ENCODE results near the gene RAB3IL1. TPM values are rescaled to one million over a fixed set of nuclear protein-coding genes. Genes with fewer than 3 reads are reported as not detected.
"Not testable (repeated sequence)": the region's sequence is repeated elsewhere in the genome, so short reads cannot be mapped to it uniquely, and the experiment has no call there.

Gene RAB3IL1, protein sequence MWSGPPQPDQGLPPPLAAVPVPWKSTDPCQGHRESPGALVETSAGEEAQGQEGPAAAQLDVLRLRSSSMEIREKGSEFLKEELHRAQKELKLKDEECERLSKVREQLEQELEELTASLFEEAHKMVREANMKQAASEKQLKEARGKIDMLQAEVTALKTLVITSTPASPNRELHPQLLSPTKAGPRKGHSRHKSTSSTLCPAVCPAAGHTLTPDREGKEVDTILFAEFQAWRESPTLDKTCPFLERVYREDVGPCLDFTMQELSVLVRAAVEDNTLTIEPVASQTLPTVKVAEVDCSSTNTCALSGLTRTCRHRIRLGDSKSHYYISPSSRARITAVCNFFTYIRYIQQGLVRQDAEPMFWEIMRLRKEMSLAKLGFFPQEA
- 15.6 TPM for polyA plus RNA-seq (2013, experiment 1 of 2; ENCODE audit: insufficient read length)
- 14.1 TPM for polyA plus RNA-seq (2013, experiment 2 of 2; ENCODE audit: insufficient read length)

DNA sequence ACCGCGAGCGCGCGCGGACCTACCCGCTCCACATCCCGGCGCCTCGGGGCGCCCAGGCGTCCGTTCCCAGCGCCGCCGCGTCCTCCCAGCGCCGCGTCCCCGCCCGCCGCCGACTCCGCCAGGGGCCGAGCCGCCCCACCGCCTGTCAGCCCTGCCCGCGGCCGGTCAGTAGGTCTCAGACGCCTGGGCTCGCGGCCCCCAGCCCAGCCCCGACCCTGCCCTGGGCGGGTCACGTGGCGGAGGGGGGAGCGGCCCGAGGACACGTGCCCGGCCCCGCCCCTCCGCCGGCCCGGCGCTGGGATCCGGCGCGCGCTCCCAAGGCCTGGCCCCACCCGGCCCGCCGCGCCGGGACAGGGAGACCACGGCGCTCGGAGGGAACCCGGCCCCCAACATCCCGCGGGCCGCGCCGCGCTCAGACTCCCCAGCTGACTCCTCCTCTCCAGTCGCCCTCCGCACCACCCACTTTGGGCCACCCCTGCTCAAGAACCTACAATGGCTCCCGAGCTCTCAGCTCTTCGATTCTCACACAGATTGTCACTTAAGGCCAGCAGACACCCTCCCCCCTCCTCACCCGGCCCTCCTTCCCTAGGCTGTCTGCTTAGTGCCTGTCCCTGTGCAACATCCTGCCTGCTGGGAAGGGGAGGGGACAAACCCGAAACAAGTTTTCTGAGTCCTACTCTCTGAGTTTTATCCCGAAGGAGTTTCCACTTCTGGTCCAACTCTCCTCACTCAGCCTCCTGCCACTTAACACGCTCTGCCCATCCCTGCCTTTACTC lies at the start of gene RAB3IL1:
TSS of gene RAB3IL1 (minus strand) at position 233 of the 776 bp plus-strand sequence. CDS start at position 34, 199 bp downstream.
- DNase-seq = peak; percentile 61

DNA sequence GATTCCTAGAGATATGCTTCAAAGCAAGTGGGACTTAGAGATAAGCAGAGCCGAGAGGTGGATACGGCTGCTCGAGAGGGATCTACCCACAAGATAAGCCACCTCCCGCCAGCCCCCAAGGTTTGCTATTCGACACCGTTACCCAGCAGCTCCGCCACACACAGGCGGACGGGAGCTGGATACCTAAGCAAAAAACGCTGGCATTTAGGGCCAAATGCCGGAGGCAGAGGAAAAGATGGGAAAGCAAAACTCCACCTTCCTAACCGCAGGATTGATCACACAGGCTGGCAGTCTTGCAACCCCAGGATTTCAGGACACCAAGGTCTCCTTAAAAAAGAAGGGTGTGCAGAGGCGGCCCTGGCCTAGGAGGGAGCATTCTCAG lies 49.4 kb upstream of the RAB3IL1 start:
- DNase-seq = no peak

DNA sequence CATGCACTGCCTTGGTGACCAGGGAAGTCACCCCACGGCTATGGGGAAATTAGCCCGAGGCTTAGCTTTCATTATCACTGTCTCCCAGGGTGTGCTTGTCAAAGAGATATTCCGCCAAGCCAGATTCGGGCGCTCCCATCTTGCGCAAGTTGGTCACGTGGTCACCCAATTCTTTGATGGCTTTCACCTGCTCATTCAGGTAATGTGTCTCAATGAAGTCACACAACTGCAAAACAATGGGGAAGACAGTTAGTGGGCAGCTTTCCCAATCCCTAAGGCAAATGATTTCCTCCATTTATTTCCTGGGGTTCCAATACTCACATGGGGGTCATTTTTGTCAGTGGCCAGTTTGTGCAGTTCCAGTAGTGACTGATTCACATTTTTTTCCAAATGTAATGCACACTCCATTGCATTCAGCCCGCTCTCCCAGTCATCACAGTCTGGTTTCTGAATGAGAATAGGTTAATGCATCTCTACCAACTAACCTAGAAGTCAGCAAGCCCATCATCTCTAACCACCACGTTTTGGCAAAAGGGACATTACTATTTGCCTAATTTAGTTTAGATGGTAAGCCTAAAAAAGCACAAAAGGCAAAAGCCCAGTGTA lies 47.4 kb upstream of the RAB3IL1 start:
- not testable (repeated sequence) for DNase-seq

DNA sequence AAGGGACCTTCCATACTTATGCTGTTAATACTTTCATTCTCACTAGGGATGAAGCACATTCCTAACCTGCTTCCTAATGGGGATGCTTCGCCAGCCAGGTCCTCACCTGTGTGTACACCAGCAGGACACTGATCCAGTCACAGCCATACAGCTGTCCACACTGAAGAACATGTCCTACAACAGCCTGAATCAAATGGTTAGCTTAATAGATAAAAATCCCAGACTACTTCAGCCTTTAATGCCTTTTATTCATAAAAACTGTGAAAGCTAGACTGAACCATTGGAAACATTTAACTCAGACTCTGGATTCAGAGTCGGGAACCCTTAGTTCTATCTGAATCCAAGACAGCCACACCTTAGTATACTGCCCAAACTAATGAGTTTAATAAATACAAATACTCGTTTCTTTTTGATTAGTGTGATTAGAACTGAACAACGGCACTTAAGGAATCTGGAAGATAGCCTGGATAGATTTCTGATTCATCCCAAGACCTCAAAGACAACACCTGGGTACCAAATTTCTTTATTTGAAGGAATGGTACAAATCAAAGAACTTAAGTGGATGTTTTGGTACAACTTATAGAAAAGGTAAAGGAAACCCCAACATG lies 46.8 kb upstream of the RAB3IL1 start:
- no peak for DNase-seq

DNA sequence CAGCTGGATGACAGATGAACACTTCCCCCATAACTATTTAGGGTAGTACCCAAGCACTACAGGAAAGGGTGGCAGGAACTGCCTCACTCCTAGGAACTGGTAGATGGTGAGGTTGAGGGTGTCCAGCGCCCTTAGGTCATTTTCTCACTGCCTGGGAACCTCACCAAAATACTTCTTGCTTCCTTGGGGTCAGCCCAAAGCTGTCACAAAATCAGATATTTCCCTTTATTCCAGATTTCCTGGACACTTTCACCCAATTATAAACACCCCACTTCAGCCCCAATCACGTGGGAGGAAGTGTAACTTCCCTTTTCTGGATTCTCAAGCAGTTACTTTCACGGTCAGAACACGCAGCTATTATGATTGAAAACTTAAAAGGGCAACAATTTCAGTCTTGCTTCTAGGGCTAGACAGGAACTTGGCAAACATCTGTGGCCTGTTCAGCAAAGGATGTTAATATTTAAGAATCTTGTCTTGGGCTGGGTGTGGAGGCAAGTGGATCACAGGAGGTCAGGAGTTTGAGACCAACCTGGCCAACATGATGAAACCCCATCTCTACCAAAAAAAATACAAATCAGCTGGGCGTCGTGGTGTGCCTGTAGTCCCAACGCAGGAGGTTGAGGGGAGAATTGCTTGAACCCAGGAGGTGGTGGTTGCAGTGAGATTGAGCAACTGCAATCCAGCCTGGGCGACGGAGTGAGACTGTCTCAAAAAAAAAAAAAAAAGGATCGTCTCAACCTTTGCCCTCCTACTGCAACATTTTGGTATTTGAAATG lies 46.1 kb upstream of the RAB3IL1 start:
- DNase-seq = peak; percentile 47

DNA sequence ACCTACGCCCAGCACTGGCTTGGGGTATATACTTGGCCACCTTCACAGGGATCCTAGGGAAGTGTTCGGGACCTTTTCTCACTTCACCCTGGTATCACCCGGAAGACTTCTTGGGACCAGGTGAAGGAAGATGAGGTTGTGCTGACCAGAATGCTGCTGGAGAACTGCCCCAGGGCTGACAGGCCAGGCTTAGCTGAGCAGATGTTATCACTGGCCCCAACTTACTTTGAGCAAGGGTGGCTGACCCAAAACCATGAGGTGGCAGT lies 45.6 kb upstream of the RAB3IL1 start:
- DNase-seq = no peak

DNA sequence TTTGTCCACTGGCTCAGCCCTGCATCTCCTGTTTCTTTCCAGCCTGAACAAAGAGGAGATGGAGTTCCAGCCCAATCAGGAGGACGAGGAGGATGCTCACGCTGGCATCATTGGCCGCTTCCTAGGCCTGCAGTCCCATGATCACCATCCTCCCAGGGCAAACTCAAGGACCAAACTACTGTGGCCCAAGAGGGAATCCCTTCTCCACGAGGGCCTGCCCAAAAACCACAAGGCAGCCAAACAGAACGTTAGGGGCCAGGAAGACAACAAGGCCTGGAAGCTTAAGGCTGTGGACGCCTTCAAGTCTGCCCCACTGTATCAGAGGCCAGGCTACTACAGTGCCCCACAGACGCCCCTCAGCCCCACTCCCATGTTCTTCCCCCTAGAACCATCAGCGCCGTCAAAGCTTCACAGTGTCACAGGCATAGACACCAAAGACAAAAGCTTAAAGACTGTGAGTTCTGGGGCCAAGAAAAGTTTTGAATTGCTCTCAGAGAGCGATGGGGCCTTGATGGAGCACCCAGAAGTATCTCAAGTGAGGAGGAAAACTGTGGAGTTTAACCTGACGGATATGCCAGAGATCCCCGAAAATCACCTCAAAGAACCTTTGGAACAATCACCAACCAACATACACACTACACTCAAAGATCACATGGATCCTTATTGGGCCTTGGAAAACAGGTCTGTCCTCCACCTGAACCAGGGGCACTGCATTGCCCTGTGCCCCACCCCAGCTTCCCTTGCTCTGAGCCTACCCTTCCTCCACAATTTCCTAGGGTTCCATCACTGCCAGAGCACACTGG lies 45.0 kb upstream of the RAB3IL1 start:
- DNase-seq = no peak

DNA sequence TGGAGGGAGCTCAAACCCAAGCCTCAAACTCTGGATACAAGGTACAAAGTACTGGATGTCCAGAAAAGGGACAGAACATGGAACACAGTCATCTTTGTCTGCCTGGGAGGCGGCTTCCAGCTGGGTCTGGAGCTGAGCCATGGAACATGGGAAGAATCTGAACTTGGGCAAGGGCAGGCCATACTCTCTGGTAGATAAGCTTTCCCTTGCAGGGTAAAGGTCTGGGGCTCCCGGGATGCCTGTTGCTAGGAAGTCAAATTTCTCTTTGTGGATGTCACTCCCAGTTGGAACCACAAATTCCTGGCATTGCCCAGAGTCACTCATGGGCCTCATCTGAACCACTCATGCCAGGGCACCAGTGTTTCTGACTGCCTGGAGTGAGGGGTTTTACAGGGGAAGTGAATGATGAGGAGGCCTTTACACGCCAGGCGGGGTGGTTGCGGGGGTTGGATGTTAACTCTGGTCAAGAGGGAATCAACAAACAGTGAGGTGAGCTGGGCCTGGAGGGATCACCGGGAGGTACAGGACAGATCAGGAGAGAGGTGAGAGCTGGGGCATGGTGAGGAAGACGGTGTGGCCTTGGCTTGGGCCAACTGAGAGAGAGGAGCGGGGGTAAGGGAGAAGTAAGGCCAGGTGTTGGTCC lies 44.3 kb upstream of the RAB3IL1 start:
- DNase-seq = peak; percentile 84

DNA sequence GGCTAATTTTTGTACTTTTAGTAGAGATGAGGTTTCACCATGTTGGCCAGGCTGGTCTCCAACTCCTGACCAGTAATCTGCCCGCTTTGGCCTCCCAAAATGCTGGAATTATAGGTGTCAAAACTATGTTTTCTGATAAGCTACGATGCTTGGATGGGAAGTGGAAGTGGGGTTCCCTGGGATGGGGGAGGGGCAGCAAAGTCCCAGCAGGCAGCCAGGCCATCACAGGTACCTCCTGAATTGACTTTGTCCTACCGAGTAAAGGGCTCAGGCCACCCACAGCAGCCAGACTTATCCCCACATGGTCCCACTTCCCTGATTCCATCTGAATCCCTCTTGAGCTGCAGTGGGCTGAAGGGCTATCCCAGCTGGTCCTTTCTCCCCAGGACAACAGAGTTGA lies 43.2 kb upstream of the RAB3IL1 start:
- no peak for DNase-seq

DNA sequence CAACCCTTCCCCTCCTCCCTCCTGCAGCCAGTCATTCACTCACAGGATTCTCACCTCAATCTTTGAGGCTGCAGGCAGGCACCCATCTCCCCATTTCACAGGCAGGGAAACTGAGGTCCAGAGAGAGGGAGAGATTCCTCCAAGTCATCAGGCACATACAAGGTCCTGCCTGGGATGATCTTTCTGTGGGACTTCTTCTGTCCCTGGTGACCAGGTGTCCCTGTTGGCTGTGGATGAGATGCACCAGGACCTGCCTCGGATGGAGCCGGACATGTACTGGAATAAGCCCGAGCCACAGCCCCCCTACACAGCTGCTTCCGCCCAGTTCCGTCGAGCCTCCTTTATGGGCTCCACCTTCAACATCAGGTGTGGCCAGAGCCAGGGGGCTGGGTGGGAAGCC lies 42.3 kb upstream of the RAB3IL1 start:
- no peak for DNase-seq

DNA sequence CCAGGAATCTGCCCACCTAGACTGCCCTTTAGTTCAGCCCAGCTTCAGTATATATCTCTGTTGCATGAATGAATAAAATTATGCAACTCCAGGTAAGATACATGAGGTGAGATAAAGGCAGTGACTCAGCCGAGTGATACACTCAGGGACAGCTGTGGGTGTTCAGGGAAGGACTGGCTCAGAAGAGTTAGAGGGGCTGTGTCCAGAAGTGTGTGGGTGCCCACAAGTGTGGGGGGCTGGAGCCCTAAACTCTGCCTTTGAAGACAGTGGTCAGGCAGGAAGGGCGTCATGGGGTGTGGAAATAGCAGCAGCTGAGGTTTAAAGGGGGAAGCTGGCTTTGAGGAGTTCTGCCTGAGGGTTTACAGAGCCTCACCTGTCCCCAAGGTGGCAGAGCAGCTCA lies 41.7 kb upstream of the RAB3IL1 start:
- DNase-seq = no peak

DNA sequence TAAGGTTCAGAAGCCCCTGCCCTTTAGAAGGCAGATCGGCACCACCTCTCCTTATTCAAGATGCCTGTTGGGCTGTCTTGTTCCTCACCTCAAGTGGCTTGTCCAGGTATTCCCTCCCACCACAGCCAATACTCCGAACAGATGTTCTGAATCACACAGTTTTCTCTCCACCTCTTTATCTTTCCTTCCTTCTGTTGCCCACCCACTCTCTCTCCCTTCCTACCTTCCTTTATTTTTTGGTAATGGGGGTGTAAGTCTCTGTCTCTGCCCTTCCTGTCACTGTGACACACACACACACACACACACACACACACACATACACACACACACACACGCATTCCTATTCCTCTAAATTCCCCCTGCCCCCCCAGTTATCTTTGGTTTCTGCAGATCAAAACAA lies 41.2 kb upstream of the RAB3IL1 start:
- DNase-seq = no peak

DNA sequence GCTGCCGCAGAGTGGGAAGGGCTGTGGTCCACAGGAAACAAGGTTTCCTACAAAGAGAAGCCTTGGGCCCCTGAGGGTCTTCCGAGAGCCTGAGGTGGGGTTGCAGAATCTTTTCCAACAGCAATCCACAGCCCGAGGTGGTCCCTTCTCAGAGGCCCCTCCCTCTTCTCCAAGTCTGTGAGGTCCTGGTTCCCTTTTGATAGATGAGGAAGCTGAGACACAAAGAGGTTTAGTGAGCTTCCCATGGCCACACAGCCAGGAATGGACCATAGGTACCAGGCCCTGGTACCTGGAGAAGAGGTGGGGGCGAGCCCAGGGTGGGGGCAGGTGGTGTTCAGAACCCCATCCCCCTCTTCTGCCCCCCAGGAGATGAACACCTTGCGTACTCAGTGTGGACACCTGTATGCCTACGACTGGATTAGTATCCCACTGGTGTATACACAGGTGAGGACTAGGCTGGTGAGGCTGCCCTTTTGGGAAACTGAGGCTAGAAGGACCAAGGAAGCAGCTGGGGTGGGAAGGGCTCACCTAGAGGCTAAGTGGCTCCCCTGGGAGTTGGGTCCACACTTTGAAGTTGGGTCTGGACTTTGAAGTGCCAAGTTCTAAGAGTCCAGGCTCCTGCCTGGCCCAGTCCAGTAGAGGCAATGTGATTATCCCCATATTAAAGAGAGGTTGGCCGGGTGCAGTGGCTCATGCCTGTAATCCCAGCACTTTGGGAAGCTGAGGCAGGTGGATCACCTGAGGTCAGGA lies 39.8 kb upstream of the RAB3IL1 start:
- no peak for DNase-seq

DNA sequence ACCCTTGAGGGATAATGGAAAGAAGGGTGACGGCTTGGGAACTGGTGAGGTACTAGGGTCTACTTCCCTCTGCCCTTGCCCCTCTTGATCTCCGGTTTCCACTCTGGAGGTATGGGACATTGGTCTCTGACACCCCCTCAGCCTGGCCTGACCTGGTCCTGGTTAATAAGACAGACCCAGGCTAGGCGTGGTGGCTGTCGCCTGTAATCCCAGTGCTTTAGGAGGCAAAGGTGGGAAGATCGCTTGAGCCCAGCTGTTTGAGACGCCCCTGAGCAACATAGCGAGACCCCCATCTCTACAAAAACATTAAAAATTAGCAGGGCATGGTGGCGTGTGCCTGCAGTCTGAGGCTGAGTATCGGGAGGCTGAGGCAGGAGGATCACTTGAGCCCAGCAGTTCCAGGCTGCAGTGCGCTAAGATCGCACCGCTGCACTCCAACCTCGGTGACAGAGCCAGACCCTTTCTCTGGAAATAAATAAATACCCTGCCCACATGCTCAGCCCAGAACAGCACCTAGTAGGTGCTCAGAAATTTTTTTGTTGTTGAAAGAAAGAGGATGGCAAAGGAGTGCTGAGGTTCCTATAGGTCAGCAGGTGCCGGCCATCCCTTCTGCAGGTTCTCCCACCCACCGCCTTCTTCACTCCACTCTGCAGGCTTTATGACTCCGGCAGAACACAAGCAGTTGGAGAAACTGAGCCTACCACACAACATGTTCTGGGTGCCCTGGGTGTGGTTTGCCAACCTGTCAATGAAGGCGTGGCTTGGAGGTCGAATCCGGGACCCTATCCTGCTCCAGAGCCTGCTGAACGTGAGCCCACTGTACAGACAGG lies 39.0 kb upstream of the RAB3IL1 start:
- DNase-seq = no peak

DNA sequence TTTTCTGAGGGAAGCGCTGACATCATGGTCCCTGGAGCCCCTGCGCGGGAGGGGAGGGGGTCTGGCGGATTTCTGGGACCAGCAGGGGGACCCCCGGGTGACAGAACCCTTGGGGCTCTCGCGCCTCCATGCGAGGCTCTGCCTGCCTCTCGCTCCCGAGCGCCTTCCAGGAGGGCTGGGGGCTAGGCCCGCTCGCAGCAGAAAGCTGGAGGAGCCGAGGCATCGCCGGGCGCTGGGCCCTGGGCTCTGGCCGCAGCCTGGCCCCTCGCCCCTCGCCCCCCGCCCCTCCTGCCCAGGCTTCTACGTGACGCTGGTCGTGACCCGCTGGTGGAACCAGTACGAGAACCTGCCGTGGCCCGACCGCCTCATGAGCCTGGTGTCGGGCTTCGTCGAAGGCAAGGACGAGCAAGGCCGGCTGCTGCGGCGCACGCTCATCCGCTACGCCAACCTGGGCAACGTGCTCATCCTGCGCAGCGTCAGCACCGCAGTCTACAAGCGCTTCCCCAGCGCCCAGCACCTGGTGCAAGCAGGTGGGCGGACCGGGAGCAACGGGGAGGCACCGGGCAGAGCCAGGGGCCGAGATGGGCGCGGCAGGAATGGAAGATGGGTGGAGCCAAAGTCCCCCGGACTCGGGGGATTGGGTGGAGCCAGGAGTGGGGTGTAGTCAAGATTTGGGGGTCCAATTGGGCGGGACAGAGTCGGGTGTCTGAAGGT lies 38.2 kb upstream of the RAB3IL1 start:
- no peak for DNase-seq

DNA sequence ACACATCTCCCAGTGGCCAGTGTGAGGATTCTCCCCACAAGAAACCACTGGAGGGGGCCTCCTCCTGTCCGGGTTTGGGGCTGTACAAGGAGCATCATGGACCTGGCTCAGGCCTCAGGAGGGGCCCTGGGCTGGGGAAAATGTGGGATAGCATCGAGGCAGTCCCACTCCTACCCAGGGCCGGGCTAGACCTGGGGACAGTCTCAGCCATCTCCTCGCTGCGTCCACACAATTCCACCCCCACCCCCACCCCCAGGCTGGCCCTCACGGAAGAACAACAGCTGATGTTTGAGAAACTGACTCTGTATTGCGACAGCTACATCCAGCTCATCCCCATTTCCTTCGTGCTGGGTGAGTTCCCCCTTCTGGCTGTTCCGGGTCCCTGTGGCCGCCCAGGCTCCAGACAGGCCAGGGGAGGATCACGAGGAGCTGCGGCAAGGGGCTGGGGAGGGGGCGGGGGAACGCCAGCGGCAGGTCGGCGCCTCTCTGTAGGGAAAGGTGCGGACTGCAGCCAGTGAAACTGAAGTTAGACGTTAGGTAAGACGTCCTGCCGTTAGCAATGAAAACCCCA lies 37.6 kb upstream of the RAB3IL1 start:
- DNase-seq = peak; percentile 86

DNA sequence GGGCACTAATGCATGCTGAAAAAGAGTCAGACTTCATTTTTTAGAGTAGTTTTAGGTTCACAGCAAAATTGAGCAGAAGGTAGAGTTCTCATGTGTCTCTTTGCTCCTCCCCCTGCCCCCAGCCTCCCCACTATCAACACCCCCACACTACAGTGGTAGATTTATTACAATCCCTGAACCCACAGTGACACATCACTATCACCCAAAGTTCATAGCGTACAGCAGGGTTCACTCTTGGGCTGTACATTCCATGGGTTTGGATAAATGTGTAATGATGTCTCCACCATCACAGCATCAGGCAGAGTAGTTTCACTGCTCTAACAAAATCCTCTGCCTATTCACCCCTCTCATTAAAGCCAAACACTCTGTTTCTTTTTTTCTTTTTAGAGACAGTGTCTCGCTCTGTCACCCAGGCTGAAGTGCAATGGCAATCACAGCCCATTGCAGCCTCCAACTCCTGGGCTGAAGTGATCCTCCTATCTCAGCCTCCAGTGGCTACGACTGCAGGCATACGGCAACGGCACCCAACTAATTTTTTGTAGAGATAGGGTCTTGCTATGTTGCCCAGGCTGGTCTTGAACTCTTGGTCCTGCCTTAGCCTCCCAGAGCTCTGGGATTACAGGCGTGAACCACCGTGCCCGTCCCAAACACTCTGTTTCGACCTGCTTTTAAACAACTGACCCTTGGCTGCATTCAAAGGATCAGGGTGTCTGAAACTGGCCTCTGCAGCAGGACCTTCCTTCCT lies 36.9 kb upstream of the RAB3IL1 start:
- peak; percentile 46 for DNase-seq

Data from fibroblast of skin of scalp (primary cell).